GM21367 (cell line): ENCODE measurements around the gene NCKIPSD.
A peak's percentile ranks its signal among the peaks of the same experiment; 100 is the strongest.
"Not testable (repeated sequence)": the region's sequence is repeated elsewhere in the genome, so short reads cannot be mapped to it uniquely, and the experiment has no call there.

Experiments
- ATAC-seq: cut with Tn5 transposase; IDR thresholded peaks from one replicate; pipeline ENCODE4 v1.9.1; 2021; ENCODE audit not compliant: unreplicated experiment

The NCKIPSD gene

GRCh38 chr3:48685603-48686511 is at the start of gene NCKIPSD:
NCKIPSD (minus strand) TSS chr3:48685915; CDS start chr3:48685807, 108 bp downstream.
- peak; percentile 59 for ATAC-seq

DNA sequence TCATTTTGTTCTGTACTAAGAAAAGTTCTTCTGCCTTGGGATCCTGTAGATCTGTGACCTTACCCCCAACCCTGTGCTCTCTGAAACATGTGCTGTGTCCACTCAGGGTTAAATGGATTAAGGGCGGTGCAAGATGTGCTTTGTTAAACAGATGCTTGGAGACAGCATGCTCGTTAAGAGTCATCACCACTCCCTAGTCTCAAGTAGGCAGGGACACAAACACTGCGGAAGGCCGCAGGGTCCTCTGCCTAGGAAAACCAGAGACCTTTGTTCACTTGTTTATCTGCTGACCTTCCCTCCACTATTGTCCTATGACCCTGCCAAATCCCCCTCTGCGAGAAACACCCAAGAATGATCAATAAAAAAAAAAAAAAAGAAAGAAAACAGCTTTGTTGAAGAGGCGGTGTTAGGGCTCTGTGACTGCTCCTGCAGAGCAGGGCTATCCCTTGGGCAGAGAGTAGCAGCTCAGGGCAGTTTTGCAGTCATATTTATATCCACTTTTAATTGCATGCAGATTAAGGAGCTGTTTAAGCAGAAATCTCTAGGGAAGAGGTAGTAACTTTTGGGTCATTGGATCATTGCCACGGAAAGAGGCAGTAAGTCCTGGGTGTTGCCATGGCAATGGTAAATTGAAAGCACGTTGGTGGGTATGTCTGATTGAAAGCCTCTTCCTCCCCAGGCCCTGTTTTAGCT is 49.5 kb upstream of the NCKIPSD start:
- ATAC-seq: not testable (repeated sequence)

DNA sequence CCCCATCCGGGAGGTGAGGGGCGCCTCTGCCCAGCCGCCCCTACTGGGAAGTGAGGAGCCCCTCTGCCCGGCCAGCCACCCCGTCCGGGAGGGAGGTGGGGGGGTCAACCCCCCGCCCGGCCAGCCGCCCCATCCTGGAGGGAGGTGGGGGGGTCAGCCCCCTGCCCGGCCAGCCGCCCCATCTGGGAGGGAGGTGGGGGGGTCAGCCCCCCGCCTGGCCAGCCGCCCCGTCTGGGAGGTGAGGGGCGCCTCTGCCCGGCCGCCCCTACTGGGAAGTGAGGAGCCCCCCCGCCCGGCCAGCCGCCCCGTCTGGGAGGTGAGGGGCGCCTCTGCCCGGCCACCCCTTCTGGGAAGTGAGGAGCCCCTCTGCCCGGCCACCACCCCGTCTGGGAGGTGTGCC is 48.8 kb upstream of the NCKIPSD start:
- ATAC-seq: not testable (repeated sequence)

DNA sequence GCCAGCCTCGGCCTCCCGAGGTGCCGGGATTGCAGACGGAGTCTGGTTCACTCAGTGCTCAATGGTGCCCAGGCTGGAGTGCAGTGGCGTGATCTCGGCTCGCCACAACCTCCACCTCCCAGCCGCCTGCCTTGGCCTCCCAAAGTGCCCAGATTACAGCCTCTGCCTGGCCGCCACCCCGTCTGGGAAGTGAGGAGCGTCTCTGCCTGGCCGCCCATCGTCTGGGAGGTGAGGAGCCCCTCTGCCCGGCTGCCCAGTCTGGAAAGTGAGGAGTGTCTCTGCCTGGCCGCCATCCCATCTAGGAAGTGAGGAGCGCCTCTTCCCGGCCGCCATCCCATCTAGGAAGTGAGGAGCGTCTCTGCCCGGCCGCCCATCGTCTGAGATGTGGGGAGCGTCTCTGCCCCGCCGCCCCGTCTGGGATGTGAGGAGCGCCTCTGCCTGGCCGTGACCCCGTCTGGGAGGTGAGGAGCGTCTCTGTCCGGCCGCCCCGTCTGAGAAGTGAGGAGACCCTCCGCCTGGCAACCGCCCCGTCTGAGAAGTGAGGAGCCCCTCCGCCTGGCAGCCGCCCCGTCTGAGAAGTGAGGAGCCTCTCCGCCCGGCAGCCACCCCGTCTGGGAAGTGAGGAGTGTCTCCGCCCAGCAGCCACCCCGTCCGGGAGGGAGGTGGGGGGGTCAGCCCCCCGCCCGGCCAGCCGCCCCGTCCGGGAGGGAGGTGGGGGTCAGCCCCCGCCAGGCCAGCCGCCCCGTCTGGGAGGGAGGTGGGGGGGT is 48.2 kb upstream of the NCKIPSD start:
- ATAC-seq: not testable (repeated sequence)

DNA sequence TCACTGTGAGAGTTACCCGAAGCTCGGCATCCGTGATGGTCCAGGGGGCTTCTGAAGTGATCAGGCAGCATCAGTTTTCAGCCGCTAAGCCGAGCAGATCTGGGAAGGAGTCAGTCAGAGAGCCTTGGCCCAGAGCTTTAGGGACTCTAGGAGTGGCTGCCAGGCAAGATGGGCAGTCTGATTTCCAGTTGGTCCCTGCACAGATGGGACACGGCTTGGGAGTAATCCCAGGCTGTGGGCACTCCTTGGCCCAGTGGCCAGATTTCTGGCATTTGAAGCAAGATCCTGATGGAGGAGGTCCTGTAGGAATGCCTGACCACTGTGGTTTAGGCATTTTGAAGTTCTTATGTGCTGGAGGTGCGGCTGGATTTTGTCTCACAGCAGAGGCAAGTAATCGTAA is 41.8 kb upstream of the NCKIPSD start:
- ATAC-seq: no peak

DNA sequence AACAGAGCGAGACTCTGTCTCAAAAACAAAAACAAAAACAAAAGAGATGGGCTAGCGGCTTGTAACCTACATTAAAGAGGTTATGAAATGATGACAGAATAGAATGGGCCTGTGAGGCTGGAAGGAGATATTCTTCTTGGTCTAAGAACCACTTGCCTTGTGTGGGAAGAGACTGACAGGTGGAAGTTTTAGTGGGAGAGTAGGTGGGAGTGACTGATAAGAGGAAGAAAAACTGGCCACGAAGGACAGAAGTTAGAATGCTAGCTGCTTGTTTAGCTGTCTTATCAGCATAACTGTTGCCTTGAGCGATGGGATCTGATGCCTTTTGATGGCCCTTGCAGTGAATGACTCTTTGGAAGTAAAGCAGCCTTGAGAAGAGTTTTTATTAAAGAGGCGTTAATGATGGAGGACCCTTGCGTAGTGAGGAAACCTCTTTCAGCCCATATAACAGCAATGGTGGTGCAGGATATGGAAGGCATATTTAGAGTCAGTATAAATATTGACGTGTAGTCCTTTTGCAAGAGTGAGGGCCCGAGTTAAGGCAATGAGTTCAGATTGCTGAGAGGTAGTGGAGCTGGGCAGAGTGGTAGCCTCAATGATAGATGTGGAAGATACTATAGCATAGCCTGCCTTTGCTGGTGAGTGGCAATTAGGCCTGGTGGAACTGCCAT is 39.6 kb upstream of the NCKIPSD start:
- ATAC-seq: not testable (repeated sequence)

DNA sequence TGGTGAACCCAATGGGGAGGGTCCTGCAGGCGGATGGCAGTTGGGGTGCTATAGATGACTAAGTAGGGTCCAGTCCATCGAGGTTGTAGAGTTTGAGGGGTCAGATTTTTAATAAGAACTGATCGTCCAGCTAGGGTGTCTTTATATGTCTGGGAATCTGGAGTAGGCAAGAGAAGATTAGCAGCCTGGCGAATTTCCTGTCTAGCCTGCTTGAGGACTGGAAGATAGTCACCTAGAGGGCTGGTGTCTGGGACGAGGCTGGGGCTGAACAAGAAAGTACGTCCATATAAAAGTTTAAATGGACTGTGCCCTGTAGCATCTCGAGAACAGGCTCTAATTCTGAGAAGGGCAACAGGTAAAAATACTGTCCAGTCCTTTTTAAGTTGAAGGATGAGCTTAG is 38.0 kb upstream of the NCKIPSD start:
- ATAC-seq: no peak

DNA sequence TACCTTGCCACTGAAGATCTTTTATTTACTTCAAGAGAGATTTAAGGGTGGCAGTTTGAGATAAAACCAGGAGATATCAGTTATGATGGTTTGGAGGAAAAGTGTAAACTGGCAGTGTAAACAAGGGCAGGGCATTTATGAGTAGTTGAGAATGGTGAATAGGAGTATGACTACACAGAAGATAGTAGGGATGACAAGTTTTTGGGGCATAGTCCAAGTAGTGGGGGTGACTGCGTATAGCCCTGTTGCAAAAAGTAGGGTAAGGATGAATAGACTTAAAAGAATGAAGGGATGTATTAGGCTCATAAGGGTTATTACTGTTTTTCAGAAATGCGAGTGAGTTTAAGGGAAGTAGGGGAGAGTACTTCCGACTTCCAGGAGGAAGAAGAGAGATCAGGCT is 37.6 kb upstream of the NCKIPSD start:
- not testable (repeated sequence) for ATAC-seq

DNA sequence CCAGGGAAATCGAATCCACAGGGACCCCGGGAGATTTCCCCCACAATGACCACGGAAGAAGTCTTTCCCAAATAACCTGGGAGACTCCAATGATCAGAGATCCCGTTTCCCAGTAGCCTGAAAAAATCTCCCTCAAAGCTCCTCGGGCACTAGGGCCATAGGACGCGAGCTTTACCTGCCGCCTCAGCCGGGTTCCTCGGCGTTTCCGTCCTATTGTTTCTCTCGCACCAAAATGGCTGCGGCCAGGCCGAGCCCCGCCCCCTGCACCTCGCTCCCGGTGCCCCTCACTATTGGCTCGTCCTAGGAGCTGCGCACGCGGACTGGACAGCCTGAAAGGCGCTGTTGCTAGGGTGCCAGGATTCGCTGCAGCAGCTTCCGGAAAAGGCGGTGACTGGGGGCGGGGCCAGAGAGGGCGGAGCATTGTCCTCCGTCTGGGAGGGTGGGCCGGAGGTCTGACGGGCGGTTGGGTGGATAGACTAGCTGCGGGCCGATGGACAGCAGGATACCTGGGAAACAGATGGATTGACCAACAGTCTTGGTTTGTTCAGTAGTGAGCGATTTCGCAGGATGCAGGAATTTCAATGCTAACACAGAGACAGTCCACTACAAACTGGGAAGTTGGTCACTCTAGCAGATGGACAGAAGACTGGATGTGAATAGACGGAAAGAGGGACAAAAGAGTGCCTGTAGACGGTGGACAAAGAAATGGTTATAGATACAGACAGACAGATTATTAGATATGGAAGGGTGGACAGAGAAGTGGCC is 31.4 kb upstream of the NCKIPSD start, which contains the start of gene IP6K2:
Gene IP6K2 (minus strand): TSS at position 240 of the 765 bp plus-strand sequence. CDS start 21,930 bp downstream, outside the sequence.
- ATAC-seq: peak; percentile 90

- no peak for ATAC-seq
These were observed 30.8 kb upstream of the NCKIPSD start for GRCh38 chr3:48716508-48716981.

DNA sequence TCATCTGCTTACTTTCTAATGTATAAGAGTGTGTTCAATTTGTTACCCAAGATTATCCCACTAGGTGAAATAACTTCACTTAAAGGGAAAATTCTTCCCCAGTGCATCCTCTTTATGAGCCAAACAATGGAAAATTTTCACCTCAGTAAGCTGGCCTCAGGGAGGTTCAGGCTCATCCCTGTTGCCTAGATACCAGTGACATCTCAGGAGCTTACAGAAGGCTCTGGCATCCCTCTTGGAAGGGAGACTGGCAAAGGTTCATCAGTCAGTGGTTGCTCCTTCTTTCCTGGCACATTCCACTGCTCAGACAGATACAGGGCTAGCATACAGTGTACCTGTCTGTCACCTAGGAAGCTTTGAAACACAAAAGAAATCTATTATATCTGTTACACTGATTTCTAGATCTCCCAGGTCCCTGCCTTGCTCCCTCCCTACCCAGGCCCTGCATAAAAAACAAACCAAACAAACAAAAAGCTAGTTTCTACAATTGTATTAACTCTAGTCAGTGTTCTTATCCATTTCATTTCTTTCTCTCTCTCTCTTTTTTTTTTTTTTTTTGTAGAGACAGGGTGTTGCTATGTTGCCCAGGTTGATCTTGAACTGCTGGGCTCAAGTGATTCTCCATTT is 29.6 kb upstream of the NCKIPSD start:
- no peak for ATAC-seq

GRCh38 chr3:48711727-48712126 is 26.0 kb upstream of the NCKIPSD start:
- ATAC-seq: no peak

DNA sequence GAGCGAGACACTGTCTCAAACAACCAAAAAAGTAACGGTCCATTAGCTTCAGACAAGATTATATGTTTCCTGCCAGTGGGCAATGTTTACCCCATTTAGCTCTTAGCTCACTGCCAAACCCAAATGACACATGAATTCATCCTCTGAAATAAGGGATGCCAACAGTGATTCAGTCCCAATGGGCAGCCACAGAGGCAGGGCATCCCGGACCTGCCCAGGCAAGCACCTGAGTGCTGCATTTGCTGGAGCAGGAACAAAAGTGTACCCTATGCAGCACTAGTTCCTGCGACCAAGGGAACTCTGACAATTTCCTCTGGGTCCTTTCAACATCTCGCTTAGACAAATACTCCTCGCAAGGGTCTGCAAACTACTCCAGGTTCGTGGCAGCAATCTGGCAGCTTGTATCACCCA is 23.3 kb upstream of the NCKIPSD start:
- ATAC-seq: no peak

GRCh38 chr3:48708481-48708889 is 22.8 kb upstream of the NCKIPSD start:
- no peak for ATAC-seq

GRCh38 chr3:48707157-48707556 is 21.4 kb upstream of the NCKIPSD start:
- no peak for ATAC-seq

- ATAC-seq: no peak
These were observed 16.7 kb upstream of the NCKIPSD start for GRCh38 chr3:48702320-48702920.

DNA sequence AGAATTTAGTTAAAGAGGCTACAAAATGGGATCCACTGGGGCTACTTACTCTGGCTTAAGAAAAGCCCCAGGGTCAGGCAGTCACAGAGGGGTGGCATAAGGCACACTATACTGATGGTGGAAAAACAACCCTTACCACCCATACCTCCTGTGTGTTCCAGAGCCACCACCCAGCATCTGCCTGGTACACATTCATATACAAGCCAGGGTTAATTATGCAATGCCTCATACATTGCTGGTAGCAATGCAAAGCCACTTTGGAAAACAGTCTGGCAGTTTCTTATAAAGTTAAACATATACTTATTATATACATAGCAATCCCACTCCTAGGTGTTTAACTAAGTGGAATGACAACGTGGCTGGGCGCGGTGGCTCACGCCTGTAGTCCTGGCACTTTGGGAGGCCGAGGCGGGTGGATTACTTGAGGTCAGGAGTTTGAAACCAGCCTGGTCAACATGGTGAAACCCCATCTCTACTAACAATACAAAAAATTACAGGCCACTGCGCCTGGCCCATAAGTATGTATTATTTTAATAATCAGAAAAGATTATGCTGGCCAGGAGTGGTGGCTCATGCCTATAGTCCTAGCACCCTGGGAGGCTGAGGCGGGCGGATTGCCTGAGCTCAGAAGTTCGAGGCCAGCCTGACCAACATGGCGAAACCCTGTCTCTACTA is 15.2 kb upstream of the NCKIPSD start:
- ATAC-seq: no peak

DNA sequence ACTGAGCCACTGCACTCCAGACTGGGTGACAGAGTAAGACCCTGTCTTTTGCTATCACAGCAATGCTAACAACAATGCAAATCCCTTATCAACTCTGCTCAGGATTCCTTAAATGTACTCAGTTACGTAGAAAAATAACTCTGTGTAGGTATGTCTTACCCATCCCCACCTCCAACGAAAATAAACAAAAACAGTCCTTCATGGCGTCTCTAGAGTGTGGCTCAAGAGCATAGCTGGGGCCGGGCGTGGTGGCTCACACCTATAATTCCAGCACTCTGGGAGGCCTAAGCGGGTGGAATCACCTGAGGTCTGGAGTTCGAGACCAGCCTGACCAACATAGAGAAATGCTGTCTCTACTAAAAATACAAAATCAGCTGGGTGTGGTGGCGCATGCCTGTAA is 13.2 kb upstream of the NCKIPSD start:
- ATAC-seq: no peak
